Esophagus muscularis mucosa (tissue), 4 donors: Measurements from ENCODE around the gene RTN4. TPM values are rescaled to one million over a fixed set of nuclear protein-coding genes. Genes with fewer than 3 reads are reported as not detected.

Experiments used
- DNase-seq: peaks from one replicate; pipeline ENCODE4 v3.0.0-alpha.2; 2017; ENCODE audit errors: extremely low spot score
- H3K27ac ChIP-seq, 4 donors: fragments of 200-600 bp; sonication (generic); replicated peaks in 1 of 4; 1 replicate in 3 of 4; 2 replicates in 1 of 4; pipeline ENCODE4 v1.5.1; 2016 to 2019; ENCODE audit warnings: mild to moderate bottlenecking in 1 of 4
- H3K27me3 ChIP-seq, 4 donors: fragments of 200-600 bp; sonication (generic); one replicate each; pipeline versions ENCODE4 v1.5.1 to v1.6.0; 2016 to 2019
- H3K36me3 ChIP-seq, 4 donors: fragments of 200-600 bp; sonication (generic); one replicate each; pipeline ENCODE4 v1.5.1; 2016 to 2019
- H3K4me1 ChIP-seq, 4 donors: fragments of 200-600 bp; sonication (generic); one replicate each; pipeline ENCODE4 v1.5.1; 2016 to 2019
- H3K4me3 ChIP-seq, 4 donors: fragments of 200-600 bp; sonication (generic); 1 replicate in 2 of 4; 2 replicates in 2 of 4; pipeline ENCODE4 v1.5.1; 2016 to 2019; ENCODE audit warnings: mild to moderate bottlenecking in 4 of 4, moderate library complexity in 1 of 4
- H3K9me3 ChIP-seq, 4 donors: fragments of 200-600 bp; sonication (generic); 1 replicate in 3 of 4; 2 replicates in 1 of 4; pipeline ENCODE4 v1.5.1; 2016 to 2019
- CTCF ChIP-seq, 3 experiments: fragments of 200-600 bp in 2 of 3; fragments of 450-650 bp in 1 of 3; sonication (generic) in 2 of 3; IDR thresholded peaks; one replicate each; pipeline ENCODE4 v1.5.1; 2017 to 2019; ENCODE audit warnings: antibody characterized with exemption in 3 of 3, mild to moderate bottlenecking in 2 of 3, moderate library complexity in 1 of 3
- EP300 ChIP-seq: sonication (generic); formaldehyde crosslinking; IDR thresholded peaks from one replicate; pipeline ENCODE4 v1.6.1; 2017; ENCODE audit warnings: antibody characterized with exemption
- POLR2A ChIP-seq: fragments of 450-650 bp; IDR thresholded peaks from one replicate; pipeline ENCODE4 v1.6.1; 2017; ENCODE audit warnings: antibody characterized with exemption, moderate library complexity, mild to moderate bottlenecking, low read depth
- POLR2AphosphoS5 ChIP-seq, 2 donors: sonication (generic); formaldehyde crosslinking; IDR thresholded peaks; one replicate each; pipeline ENCODE4 v1.6.1; 2017; ENCODE audit warnings: antibody characterized with exemption in 2 of 2
- WGBS: methylation state at CpG from one replicate; pipeline ENCODE4 v1.1.5; 2018; 5-methylcytosine and 5-hydroxymethylcytosine counted together
- intact Hi-C: fragments of 100-400 bp; cut with DNase I; formaldehyde crosslinking; loops from one replicate; pipeline ENCODE4 v1.15.1; 2023
- total RNA-seq, 4 donors: library from RNA; depleted of rRNA; stranded (reverse); fragments of >200 nt; gene quantifications; one replicate each; pipeline versions ENCODE4 v1.1.0 to v1.2.1, GENCODE V29; 2016

RTN4 gene
- total RNA-seq, 4 donors from 2014 or later: 214 to 272 (median 251) TPM

DNA sequence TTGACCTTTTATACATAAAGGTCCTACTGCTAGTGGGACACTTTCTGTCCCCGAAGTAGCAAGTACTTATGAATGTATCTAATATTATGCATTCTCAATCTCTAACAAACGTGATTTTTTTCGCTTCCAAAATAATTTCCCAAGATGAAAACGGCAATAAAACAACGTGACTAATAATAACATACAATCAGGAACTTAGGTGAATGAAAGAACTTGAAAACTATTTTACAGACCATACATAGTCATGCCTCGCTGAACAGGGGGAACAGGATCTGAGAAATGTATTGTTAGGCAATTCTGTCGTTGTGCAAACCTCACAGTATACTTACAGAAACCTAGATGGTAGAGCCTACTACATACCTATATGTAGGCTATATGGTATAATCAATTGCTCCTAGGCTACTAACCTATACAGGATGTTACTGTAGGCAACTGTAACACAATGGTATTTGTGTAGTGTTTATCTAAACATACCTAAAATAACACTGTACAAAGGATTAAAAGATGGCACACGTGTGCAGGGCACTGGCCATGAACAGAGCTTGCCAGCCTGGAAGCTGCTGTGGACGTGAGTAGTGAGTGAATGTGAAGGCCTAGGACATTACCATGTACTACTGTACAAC is 2.5 kb downstream of the RTN4 start:
- peaks cover 10 to 72% (median 62%) of the 10 kb centered on the region in 4 donors for H3K4me1 ChIP-seq

DNA sequence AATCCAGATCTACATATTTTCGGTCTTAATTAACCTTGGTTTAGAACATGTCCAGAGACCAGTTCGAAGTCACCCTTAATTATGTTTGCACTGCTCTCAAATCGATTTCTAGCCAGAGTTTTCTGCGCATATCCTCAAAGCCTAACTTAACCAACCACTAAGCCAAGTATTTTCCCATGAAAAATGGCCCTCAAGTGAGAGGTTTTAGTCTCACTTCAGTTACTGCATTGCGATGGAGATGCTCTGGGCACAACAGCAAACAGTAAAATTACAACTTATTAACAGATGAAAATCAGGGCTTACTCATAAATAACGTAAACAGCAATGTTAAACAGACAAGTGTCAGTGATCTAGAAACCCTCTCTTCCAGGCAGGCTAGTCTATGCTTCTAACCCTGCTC is 4.5 kb downstream of the RTN4 start:
- intact Hi-C loops: loop anchor here (5.0 to 10.0 kb wide), 3 partner anchors 67 to 141 kb away; no protein-coding TSS in a partner anchor
- H3K9me3 ChIP-seq: no peaks in the 10 kb centered on the region
- 62% methylated on average over 6 of the region's 6 CpGs for WGBS
- TF ChIP-seq CTCF (IDR thresholded peaks at IDR 0.05): no peak
- no peak for TF ChIP-seq POLR2A
- TF ChIP-seq POLR2AphosphoS5 (IDR thresholded peaks at IDR 0.05): no peak
- TF ChIP-seq EP300: no peak
- no peaks in the 10 kb centered on the region for H3K36me3 ChIP-seq
- H3K27ac ChIP-seq: peak overlapping the region in 3 of 4 donors; percentile 3 to 100 (median 100)
- H3K4me3 ChIP-seq: peak overlapping the region; percentile 2 to 97 (median 44)
- H3K4me1 ChIP-seq: peaks cover 0 to 71% (median 67%) of the 10 kb centered on the region in 4 donors
- no peaks in the 10 kb centered on the region for H3K27me3 ChIP-seq
- DNase-seq: no peak

More for the DNA sequence above, 2.5 kb downstream of the RTN4 start:
- no peaks in the 10 kb centered on the region for H3K27me3 ChIP-seq
- WGBS: 7% methylated on average over 9 of the region's 9 CpGs
- no peak for TF ChIP-seq CTCF (IDR thresholded peaks at IDR 0.05)
- TF ChIP-seq POLR2AphosphoS5 (IDR thresholded peaks at IDR 0.05): no peak
- no peak for TF ChIP-seq POLR2A
- TF ChIP-seq EP300: no peak
- intact Hi-C loops: loop anchor here (2.0 to 10.0 kb wide), 5 partner anchors 33 to 143 kb away; no protein-coding TSS in a partner anchor
- no peaks in the 10 kb centered on the region for H3K36me3 ChIP-seq
- H3K27ac ChIP-seq: peak overlapping the region; percentile 96 to 100 (median 100)
- peak overlapping the region; percentile 85 to 100 (median 98) for H3K4me3 ChIP-seq
- DNase-seq: no peak
- no peaks in the 10 kb centered on the region for H3K9me3 ChIP-seq

GRCh38 chr2:55043841-55044240 is 6.4 kb downstream of the RTN4 start:
- intact Hi-C loops: loop anchor here (10.0 kb wide), 2 partner anchors 69 to 139 kb away; no protein-coding TSS in a partner anchor
- H3K27ac ChIP-seq: no peak overlapping the region
- H3K27me3 ChIP-seq: no peaks in the 10 kb centered on the region
- H3K4me1 ChIP-seq: peaks cover 0 to 91% (median 79%) of the 10 kb centered on the region in 4 donors
- H3K9me3 ChIP-seq: no peaks in the 10 kb centered on the region
- H3K36me3 ChIP-seq: no peaks in the 10 kb centered on the region
- no peak overlapping the region for H3K4me3 ChIP-seq
- WGBS: 88% methylated on average over 8 of the region's 8 CpGs
- DNase-seq: no peak
- TF ChIP-seq POLR2A (no peak), EP300 (no peak), CTCF (IDR thresholded peaks at IDR 0.05) (no peak), POLR2AphosphoS5 (IDR thresholded peaks at IDR 0.05) (no peak)

DNA sequence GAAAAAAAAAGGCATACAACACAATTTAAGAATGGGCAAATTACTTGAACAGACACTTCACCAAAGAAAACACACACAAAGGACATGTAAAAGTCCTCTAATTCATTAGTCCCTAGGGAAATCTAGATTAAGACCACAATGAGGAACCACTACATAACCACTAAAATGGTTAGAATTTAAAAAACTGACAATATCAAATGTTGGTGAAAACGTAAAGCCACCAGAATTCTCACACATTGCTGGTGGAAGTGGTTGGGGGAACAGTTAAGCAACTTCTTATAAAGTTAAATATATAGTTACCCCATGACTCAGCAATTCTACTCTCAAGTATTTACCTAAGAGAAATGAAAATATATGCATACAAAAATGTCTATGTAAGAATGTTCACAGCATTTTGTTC is 11.8 kb downstream of the RTN4 start:
- H3K27ac ChIP-seq: no peak overlapping the region
- no peak overlapping the region for H3K4me3 ChIP-seq
- H3K9me3 ChIP-seq: peaks cover 0 to 2% (median 0%) of the 10 kb centered on the region in 4 donors
- intact Hi-C loops: no loop called here
- peaks cover 0 to 68% (median 60%) of the 10 kb centered on the region in 4 donors for H3K4me1 ChIP-seq
- no peak for DNase-seq
- TF ChIP-seq POLR2A: no peak
- 71% methylated on average over 1 of the region's 1 CpG for WGBS
- no peaks in the 10 kb centered on the region for H3K27me3 ChIP-seq
- H3K36me3 ChIP-seq: no peaks in the 10 kb centered on the region

GRCh38 chr2:55035716-55036115 is 14.5 kb downstream of the RTN4 start:
- no peaks in the 10 kb centered on the region for H3K36me3 ChIP-seq
- no peaks in the 10 kb centered on the region for H3K27me3 ChIP-seq
- H3K9me3 ChIP-seq: peaks cover 0 to 2% (median 0%) of the 10 kb centered on the region in 4 donors
- WGBS: 80% methylated on average over 2 of the region's 2 CpGs
- H3K4me3 ChIP-seq: no peak overlapping the region
- DNase-seq: no peak
- intact Hi-C loops: no loop called here
- no peak overlapping the region for H3K27ac ChIP-seq
- TF ChIP-seq POLR2AphosphoS5 (IDR thresholded peaks at IDR 0.05): no peak
- TF ChIP-seq EP300: no peak
- no peak for TF ChIP-seq CTCF (IDR thresholded peaks at IDR 0.05)
- no peak for TF ChIP-seq POLR2A
- H3K4me1 ChIP-seq: peaks cover under 1 to 70% (median 60%) of the 10 kb centered on the region in 4 donors
